Middle frontal gyrus (tissue), 1 donor: ENCODE results near the gene MFSD6.
"Not testable (repeated sequence)": the region's sequence is repeated elsewhere in the genome, so short reads cannot be mapped to it uniquely, and the experiment has no call there.

Experiments used
- DNase-seq: peaks from one replicate; pipeline ENCODE4 v3.0.0-alpha.2; 2015; ENCODE audit warnings: low spot score; ENCODE audit errors: extremely low spot score

The MFSD6 gene

DNA sequence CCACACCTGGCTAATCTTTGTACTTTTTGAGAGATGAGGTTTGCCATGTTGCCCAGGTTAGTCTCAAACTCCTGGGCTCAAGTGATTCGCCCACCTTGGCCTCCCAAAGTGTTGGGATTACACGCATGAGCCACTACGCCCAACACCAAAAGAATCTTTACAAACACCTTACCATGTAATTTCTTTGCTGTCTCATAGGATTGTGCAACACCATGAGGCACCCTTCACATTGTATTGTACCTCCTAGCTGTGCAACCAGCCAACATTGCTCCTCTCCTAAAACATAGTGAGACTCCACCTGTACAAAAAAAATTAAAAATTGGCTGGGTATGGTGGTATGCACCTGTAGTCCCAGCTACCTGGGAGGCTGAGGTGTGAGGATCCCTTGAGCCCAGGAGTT, 3.1 kb upstream of the MFSD6 start:
- no peak for DNase-seq

- no peak for DNase-seq
Observed at GRCh38 chr2:190405995-190406394, 2.2 kb upstream of the MFSD6 start.

- DNase-seq: no peak
Observed at GRCh38 chr2:190406805-190407204, 1.4 kb upstream of the MFSD6 start.

DNA sequence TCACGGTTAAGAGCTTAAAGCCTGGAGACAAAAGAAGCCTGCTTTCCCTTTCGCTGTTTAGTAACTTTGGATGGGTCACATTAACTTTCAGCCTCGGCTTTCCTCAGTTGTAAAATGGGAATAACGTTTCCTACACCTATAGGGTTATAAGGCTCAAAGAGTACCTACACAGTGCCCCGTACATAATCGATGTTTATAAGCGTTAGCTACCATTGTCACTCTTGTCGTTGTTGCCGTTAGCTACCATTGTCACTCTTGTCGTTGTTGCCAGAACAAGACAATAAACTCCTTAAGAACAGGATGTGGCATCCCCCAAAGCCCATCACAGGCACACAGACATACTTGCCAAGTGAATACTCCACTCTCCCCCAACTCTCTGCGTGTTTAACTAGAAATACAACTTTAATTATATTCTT, 901 bp upstream of the MFSD6 start:
- DNase-seq: no peak

GRCh38 chr2:190408538-190409271, 550 bp downstream of the MFSD6 start:
- DNase-seq: peak; percentile 59

DNA sequence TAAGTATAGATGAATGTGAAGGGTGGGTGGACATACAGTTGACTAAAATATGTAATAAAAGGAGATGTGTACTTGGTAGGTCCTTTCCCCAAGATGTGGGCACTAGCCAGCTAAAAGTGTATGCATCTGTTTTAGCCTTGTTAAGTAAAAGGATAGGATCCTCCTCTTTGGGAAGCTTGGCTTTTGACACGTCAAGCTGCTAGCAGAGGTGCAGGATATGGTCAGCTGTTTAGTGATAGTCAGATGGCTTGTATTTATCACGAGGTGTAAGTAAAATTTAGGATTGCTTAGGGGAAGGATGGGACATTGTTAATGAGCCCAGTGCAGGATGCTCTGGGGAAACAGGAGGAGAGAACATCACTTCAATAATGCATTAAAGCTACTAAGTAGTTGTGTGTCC, 1.5 kb downstream of the MFSD6 start:
- DNase-seq: no peak

- DNase-seq: no peak
Observed at GRCh38 chr2:190410166-190410565, 2.0 kb downstream of the MFSD6 start.

GRCh38 chr2:190412966-190413365, 4.8 kb downstream of the MFSD6 start:
- DNase-seq: no peak

DNA sequence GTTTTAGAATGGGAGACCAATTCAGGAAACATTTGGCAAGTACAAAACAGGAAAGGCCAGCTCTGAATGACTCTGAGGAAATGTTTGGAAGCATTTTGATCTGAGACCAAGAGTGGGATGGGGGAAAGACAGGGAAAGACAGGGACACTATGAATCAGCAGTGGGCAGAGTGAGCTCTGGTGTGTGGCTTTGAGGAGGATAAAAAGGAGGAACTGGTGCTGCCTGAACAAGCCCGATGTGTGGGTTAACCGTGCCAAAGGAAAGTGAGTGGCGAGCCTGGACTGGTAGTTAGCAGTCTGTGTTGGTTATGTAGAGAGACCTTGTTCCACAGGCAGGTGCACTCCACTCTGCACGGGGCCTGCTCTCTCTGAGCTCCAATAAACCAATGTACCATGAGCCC, 5.3 kb downstream of the MFSD6 start:
- DNase-seq: no peak

DNA sequence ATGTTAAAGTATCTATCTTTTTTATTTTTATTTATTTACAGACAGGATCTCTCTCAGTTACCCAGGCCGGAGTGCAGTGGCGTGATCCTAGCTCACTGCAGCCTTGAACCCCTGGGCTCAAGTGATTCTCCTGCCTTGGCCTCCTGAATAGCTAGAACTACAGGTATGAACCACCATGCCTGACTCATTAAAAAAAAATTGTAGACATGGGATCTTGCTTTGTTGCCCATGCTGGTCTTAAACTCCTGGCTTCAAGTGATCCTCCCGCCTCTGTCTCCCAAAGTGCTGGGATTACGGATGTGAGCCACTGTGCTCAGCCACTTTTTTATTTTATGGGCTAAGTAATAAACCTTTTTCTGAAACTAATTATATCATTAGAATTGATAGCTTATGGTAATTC, 7.1 kb downstream of the MFSD6 start:
- DNase-seq: no peak

DNA sequence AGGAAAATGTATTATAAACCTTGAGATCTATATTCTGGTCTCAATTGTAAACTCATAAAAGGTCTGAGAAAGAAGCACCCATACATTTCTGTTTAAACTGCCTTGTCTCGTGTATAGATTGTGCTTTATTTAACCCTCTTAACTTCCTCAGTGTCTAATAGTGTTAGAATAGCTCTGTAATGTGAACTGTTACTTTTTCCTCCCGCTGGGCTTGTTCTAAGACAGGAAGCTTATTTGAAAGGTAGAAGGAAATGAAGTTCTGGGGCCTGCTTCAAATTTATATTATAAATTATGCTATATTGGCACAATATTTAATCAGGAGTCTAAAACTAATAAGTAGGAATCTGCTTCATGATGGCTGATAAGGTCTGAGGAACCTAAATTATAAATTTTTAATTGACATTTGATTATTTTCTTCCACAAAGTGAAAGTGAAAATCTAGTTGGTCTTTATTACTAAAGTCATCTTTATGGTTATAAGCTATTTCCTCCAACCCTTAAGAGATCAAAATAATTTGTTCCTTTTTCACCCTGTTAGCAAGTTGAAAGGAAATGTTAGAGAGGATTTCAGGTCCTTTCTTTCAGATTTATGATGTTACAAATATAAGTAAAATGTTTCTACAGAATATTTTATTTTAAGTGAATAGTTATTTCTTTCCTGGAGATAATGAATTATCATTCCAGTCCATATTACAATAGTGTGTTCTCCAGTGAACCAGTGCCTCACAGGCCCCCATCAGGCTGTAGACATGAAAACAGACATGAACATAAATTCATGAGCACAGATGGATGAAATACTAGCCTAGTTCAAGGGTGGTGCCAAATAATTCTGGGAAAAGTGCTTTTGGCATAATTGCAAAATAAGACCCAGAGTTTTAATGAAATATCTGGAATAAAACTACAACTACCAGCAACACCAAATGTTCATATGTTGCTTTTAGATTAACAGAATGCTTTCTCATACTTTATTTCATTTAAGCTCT, 7.9 kb downstream of the MFSD6 start:
- DNase-seq: no peak

- no peak for DNase-seq
Observed at GRCh38 chr2:190417045-190417842, 9.1 kb downstream of the MFSD6 start.

- DNase-seq: no peak
Observed at GRCh38 chr2:190418727-190419126, 10.6 kb downstream of the MFSD6 start.

GRCh38 chr2:190420801-190421200, 12.6 kb downstream of the MFSD6 start:
- no peak for DNase-seq

DNA sequence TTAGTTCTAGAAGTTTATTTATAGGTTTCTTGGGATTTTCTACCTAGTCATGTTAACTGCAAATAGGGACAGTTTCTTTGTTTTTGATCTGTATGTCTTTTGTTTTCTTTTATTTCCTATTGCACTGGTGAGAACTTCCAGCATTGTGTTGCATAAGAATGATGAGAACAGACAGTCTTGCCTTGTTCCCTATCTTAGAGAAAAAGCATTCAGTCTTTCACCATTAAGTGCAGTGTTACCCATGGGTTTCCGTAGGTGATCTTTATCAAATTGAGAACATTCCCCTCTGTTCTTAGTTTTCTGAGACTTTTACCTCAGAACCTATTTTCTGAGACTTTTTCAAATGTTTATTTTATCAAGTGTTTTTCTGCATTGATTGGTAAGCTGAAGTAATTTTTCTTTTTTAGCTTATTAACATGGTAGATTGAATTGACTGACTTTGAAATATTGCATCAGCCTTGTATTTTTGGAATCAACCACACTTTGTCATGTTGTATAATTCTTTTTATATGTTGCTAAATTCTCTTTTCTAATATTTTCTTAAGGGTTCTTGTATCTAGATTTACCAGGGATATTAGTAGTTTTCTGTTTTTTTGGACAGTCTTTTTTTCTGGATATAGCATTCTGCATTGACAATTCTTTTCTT, 17.2 kb downstream of the MFSD6 start:
- no peak for DNase-seq

GRCh38 chr2:190425883-190426658, 17.9 kb downstream of the MFSD6 start:
- no peak for DNase-seq

DNA sequence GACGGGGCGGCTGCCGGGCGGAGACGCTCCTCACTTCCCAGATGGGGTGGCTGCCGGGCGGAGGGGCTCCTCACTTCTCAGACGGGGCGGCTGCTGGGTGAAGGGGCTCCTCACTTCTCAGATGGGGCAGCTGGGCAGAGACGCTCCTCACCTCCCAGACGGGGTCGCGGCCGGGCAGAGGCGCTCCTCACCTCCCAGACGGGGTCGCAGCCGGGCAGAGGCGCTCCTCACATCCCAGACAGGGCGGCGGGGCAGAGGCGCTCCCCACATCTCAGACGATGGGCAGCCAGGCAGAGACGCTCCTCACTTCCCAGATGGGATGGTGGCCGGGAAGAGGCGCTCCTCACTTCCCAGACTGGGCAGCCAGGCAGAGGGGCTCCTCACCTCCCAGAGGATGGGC, 22.7 kb downstream of the MFSD6 start:
- DNase-seq: not testable (repeated sequence)

- DNase-seq: no peak
Observed at GRCh38 chr2:190431907-190432306, 23.8 kb downstream of the MFSD6 start.

- DNase-seq: no peak
Observed at GRCh38 chr2:190432567-190433231, 24.5 kb downstream of the MFSD6 start.
